ENCODE measurements around the gene MXD4.

GRCh38 chr4:2261853-2262144 lies at the start of gene MXD4:
- TF ChIP-seq MAX (CRISPR knock-in tag; IDR thresholded peaks at IDR 0.05): no peak
- TF ChIP-seq CTCF (IDR thresholded peaks at IDR 0.05): no peak
- TF ChIP-seq IRF1 (CRISPR knock-in tag; IDR thresholded peaks at IDR 0.05): no peak
- no peak for TF ChIP-seq NR2C2 (CRISPR knock-in tag; IDR thresholded peaks at IDR 0.05)
- TF ChIP-seq NFE2L1 (CRISPR knock-in tag; IDR thresholded peaks at IDR 0.05): no peak
- TF ChIP-seq CDX4 (CRISPR knock-in tag; IDR thresholded peaks at IDR 0.05; ENCODE audit: borderline replicate concordance): no peak
- no peak for TF ChIP-seq ZNF219 (CRISPR knock-in tag; IDR thresholded peaks at IDR 0.05; ENCODE audit: borderline replicate concordance)

Measured in WTC11 (cell line).